22Rv1 (cell line): ENCODE measurements around the gene NECAB2.

ENCODE experiments used
- ZFX ChIP-seq: fragments of 450-650 bp; IDR thresholded peaks from 2 replicates; pipeline ENCODE4 v1.6.1; 2017; ENCODE audit warnings: antibody characterized with exemption, borderline replicate concordance
- TF ChIP-seq, protein P1 (sequence below): fragments of 450-650 bp; IDR thresholded peaks from 2 replicates; pipeline ENCODE4 v1.5.1; 2017; ENCODE audit warnings: mild to moderate bottlenecking

GRCh38 chr16:84020353-84020752 lies 52.3 kb downstream of the NECAB2 start:
- TF ChIP-seq, protein P1, sequence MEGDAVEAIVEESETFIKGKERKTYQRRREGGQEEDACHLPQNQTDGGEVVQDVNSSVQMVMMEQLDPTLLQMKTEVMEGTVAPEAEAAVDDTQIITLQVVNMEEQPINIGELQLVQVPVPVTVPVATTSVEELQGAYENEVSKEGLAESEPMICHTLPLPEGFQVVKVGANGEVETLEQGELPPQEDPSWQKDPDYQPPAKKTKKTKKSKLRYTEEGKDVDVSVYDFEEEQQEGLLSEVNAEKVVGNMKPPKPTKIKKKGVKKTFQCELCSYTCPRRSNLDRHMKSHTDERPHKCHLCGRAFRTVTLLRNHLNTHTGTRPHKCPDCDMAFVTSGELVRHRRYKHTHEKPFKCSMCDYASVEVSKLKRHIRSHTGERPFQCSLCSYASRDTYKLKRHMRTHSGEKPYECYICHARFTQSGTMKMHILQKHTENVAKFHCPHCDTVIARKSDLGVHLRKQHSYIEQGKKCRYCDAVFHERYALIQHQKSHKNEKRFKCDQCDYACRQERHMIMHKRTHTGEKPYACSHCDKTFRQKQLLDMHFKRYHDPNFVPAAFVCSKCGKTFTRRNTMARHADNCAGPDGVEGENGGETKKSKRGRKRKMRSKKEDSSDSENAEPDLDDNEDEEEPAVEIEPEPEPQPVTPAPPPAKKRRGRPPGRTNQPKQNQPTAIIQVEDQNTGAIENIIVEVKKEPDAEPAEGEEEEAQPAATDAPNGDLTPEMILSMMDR, result no peak
- TF ChIP-seq ZFX, result no peak
